ENCODE data around the gene APBB2. TPM values are rescaled to one million over a fixed set of nuclear protein-coding genes. Genes with fewer than 3 reads are reported as not detected.
A peak's percentile ranks its signal among the peaks of the same experiment; 100 is the strongest.

The APBB2 gene
- total and polyA plus RNA-seq, 3 donors from 2014 or later: 19.7 to 77.9 (median 59.8) TPM

GRCh38 chr4:41257906-41258305 lies 43.6 kb upstream of the APBB2 start:
- no peak overlapping the region for H3K27ac ChIP-seq
- H3K4me1 ChIP-seq: peaks cover 5% of the 10 kb centered on the region
- no peaks in the 10 kb centered on the region for H3K9me3 ChIP-seq
- 35 to 43% methylated on average over 11 of the region's 11 CpGs for WGBS, 2 donors
- H3K36me3 ChIP-seq (ENCODE audit: low read depth, missing control alignments): no peaks in the 10 kb centered on the region
- TF ChIP-seq POLR2A (IDR thresholded peaks at IDR 0.05) (no peak), CTCF (IDR thresholded peaks at IDR 0.05) (no peak)
- intact Hi-C loops (cut with DNase I; ENCODE audit: low total_unique reads): no loop called here
- peak overlapping the region; percentile 53 to 70 for H3K4me3 ChIP-seq
- DNase-seq: no peak
- H3K27me3 ChIP-seq: no peaks in the 10 kb centered on the region

GRCh38 chr4:41257257-41257901 lies 43.0 kb upstream of the APBB2 start:
- Histone ChIP-seq H3K27me3 (no peaks in the 10 kb centered on the region), H3K4me1 (peaks cover 5% of the 10 kb centered on the region), H3K9me3 (no peaks in the 10 kb centered on the region), H3K27ac (no peak overlapping the region), H3K36me3 (ENCODE audit: low read depth, missing control alignments) (no peaks in the 10 kb centered on the region), H3K4me3 (peak overlapping the region; percentile 53 to 70)
- peak; percentile 62 for DNase-seq
- intact Hi-C loops (cut with DNase I; ENCODE audit: low total_unique reads): no loop called here
- TF ChIP-seq POLR2A (IDR thresholded peaks at IDR 0.05) (no peak), CTCF (IDR thresholded peaks at IDR 0.05) (no peak)
- 3 to 40% methylated on average over 1 to 21 of the region's 69 CpGs for WGBS, 2 donors

GRCh38 chr4:41256740-41257256 lies 42.5 kb upstream of the APBB2 start, which contains the start of gene UCHL1:
TSS of gene UCHL1 (plus strand) at chr4:41256928. CDS start at chr4:41256977, 49 bp downstream.
- Histone ChIP-seq H3K9me3 (no peaks in the 10 kb centered on the region), H3K27ac (no peak within 1 kb of the TSS), H3K4me3 (peak within 1 kb of the TSS; percentile 53 to 70), H3K4me1 (peaks cover 5% of the 10 kb centered on the region), H3K36me3 (ENCODE audit: low read depth, missing control alignments) (no peaks in the 10 kb centered on the region), H3K27me3 (no peaks in the 10 kb centered on the region)
- no peak for TF ChIP-seq CTCF (IDR thresholded peaks at IDR 0.05)
- TF ChIP-seq POLR2A (IDR thresholded peaks at IDR 0.05): no peak
- intact Hi-C loops (cut with DNase I; ENCODE audit: low total_unique reads): no loop called here
- DNase-seq: peak; percentile 84
- 0 to 2% methylated on average over 7 to 55 of the region's 55 CpGs for WGBS, 2 donors

GRCh38 chr4:41256131-41256739 lies 41.9 kb upstream of the APBB2 start:
- DNase-seq: no peak
- no peak for TF ChIP-seq POLR2A (IDR thresholded peaks at IDR 0.05)
- TF ChIP-seq CTCF (IDR thresholded peaks at IDR 0.05): no peak
- H3K4me1 ChIP-seq: peaks cover 5% of the 10 kb centered on the region
- H3K4me3 ChIP-seq: peak overlapping the region; percentile 53 to 70
- no peaks in the 10 kb centered on the region for H3K9me3 ChIP-seq
- no peak overlapping the region for H3K27ac ChIP-seq
- H3K27me3 ChIP-seq: no peaks in the 10 kb centered on the region
- 25 to 26% methylated on average over 12 to 13 of the region's 13 CpGs for WGBS, 2 donors
- intact Hi-C loops (cut with DNase I; ENCODE audit: low total_unique reads): no loop called here
- no peaks in the 10 kb centered on the region for H3K36me3 ChIP-seq (ENCODE audit: low read depth, missing control alignments)
